ENCODE data around the gene NUDT16L1.

Gene NUDT16L1

GRCh38 chr16:4696172-4696904, 3.0 kb downstream of the NUDT16L1 start:
- TF ChIP-seq CTCF (IDR thresholded peaks at IDR 0.05; ENCODE audit: low read depth, low read length, missing control alignments): no peak
- H3K4me3 ChIP-seq (ENCODE audit: low read depth, low read length): no peak overlapping the region
- DNase-seq (ENCODE audit: low read depth): no peak

- no peak for DNase-seq (ENCODE audit: low read depth)
- no peak for TF ChIP-seq CTCF (IDR thresholded peaks at IDR 0.05; ENCODE audit: low read depth, low read length, missing control alignments)
- H3K4me3 ChIP-seq (ENCODE audit: low read depth, low read length): no peak overlapping the region
Observed at GRCh38 chr16:4696905-4697847, 3.8 kb downstream of the NUDT16L1 start.

GRCh38 chr16:4697848-4698291, 4.5 kb downstream of the NUDT16L1 start:
- no peak for DNase-seq (ENCODE audit: low read depth)
- H3K4me3 ChIP-seq (ENCODE audit: low read depth, low read length): no peak overlapping the region
- no peak for TF ChIP-seq CTCF (IDR thresholded peaks at IDR 0.05; ENCODE audit: low read depth, low read length, missing control alignments)

- H3K4me3 ChIP-seq (ENCODE audit: low read depth, low read length): no peak overlapping the region
- no peak for TF ChIP-seq CTCF (IDR thresholded peaks at IDR 0.05; ENCODE audit: low read depth, low read length, missing control alignments)
- DNase-seq (ENCODE audit: low read depth): no peak
Observed at GRCh38 chr16:4698321-4699045, 5.1 kb downstream of the NUDT16L1 start.

- TF ChIP-seq CTCF (IDR thresholded peaks at IDR 0.05; ENCODE audit: low read depth, low read length, missing control alignments): no peak
- no peak overlapping the region for H3K4me3 ChIP-seq (ENCODE audit: low read depth, low read length)
- DNase-seq (ENCODE audit: low read depth): no peak
Observed at GRCh38 chr16:4699046-4699556, 5.7 kb downstream of the NUDT16L1 start.

GRCh38 chr16:4700380-4700996, 7.1 kb downstream of the NUDT16L1 start:
- H3K4me3 ChIP-seq (ENCODE audit: low read depth, low read length): no peak overlapping the region
- TF ChIP-seq CTCF (IDR thresholded peaks at IDR 0.05; ENCODE audit: low read depth, low read length, missing control alignments): no peak
- DNase-seq (ENCODE audit: low read depth): no peak

Measured in GM12864 (cell line).